Ovary (tissue), 9 donors: ENCODE measurements around the gene TTC21A. TPM values are rescaled to one million over a fixed set of nuclear protein-coding genes. Genes with fewer than 3 reads are reported as not detected.

Source experiments
- DNase-seq, 5 donors: peaks; one replicate each; pipeline ENCODE4 v3.0.0-alpha.2; 2019 to 2020
- H3K27ac ChIP-seq, 2 donors: fragments of 200-600 bp; one replicate each; pipeline versions ENCODE4 v1.5.1 to v1.8.0; 2019 to 2022
- H3K27me3 ChIP-seq: fragments of 200-600 bp; one replicate; pipeline ENCODE4 v1.8.0; 2022
- H3K36me3 ChIP-seq: fragments of 200-600 bp; sonication (generic); one replicate; pipeline ENCODE4 v1.5.1; 2019
- H3K4me1 ChIP-seq: one replicate; pipeline ENCODE4 v1.8.1; 2013; ENCODE audit warnings: mild to moderate bottlenecking, moderate library complexity; ENCODE audit not compliant: insufficient read depth
- H3K4me3 ChIP-seq: fragments of 200-600 bp; sonication (generic); one replicate; pipeline ENCODE4 v1.5.1; 2017
- H3K9me3 ChIP-seq, 2 donors: fragments of 200-600 bp in 1 of 2; sonication (generic) in 1 of 2; one replicate each; pipeline versions ENCODE4 v1.5.1 to v1.8.1; 2013 to 2019; ENCODE audit warnings: mild to moderate bottlenecking in 1 of 2, moderate library complexity in 1 of 2
- CTCF ChIP-seq, 3 donors: fragments of 450-650 bp in 2 of 3; fragments of 200-600 bp in 1 of 3; IDR thresholded peaks; one replicate each; pipeline versions ENCODE4 v1.5.1 to v1.8.0; 2016 to 2022; ENCODE audit warnings: antibody characterized with exemption in 3 of 3, mild to moderate bottlenecking in 1 of 3
- EP300 ChIP-seq: sonication (generic); formaldehyde crosslinking; IDR thresholded peaks from one replicate; pipeline ENCODE4 v1.6.1; 2017; ENCODE audit warnings: antibody characterized with exemption
- POLR2A ChIP-seq: fragments of 450-650 bp; IDR thresholded peaks from one replicate; pipeline ENCODE4 v1.6.1; 2017; ENCODE audit warnings: antibody characterized with exemption, mild to moderate bottlenecking, moderate library complexity
- WGBS, 3 donors: extraction: QIAGEN DNeasy Blood & Tissue Kit in 1 of 3; methylation state at CpG; one replicate each; pipeline versions ENCODE4 v1.1.5 to v1.1.7; 2013 to 2017; 5-methylcytosine and 5-hydroxymethylcytosine counted together
- intact Hi-C, 4 donors: fragments of 100-400 bp; cut with DNase I; formaldehyde crosslinking; loops; one replicate each; pipeline versions ENCODE4 v1.11.0 to v1.15.1; 2022 to 2023
- polyA plus RNA-seq, 2 donors: library from polyadenylated mRNA; stranded (reverse); fragments of 200-250 nt in 1 of 2; fragments of 350-450 nt in 1 of 2; fragmentation: Illumina TruSeq in 1 of 2; extraction: RNeasy Lipid Tissue Mini Kit (QIAGEN cat#74804) in 1 of 2; gene quantifications; one replicate each; pipeline ENCODE4 v1.2.3, GENCODE V29; 2013 to 2014
- total RNA-seq, 7 donors: library from RNA; depleted of rRNA in 2 of 7; stranded (reverse); fragments of >200 nt in 2 of 7; fragmentation: NEBNext Ultra II Directional in 3 of 7; extraction: Animal tissue kit (Norgen Biotek cat#: 25700) in 3 of 7; gene quantifications; one replicate each; pipeline versions ENCODE4 v1.1.0 to v1.2.4, GENCODE V29; 2016 to 2023
- donor health status: DM: no; HTN: no; CAD: no; lungs with moderate emphysema.
- donor health status: DM: no; HTN: no; CAD: no.
- donor health status: Bipolar disorder and iron deficiency.
- donor health status: DM: yes; HTN: yes; CAD: no.
- donor health status: DM: no; HTN: no; CAD: no.
- donor health status: DM: yes; HTN: yes; CAD: no.

Gene TTC21A
- total and polyA plus RNA-seq, 9 donors, result 4.2 to 21.4 (median 6.6) TPM

GRCh38 chr3:39136533-39137434, 29.3 kb downstream of the TTC21A start:
- no peak overlapping the region for H3K4me3 ChIP-seq
- no peaks in the 10 kb centered on the region for H3K9me3 ChIP-seq
- intact Hi-C loops, result no loop called here
- H3K36me3 ChIP-seq, result no peaks in the 10 kb centered on the region
- 88 to 90% (median 90%) methylated on average over 19 to 21 of the region's 21 CpGs for WGBS, 3 donors
- no peak for TF ChIP-seq POLR2A
- TF ChIP-seq EP300, result no peak
- no peak for TF ChIP-seq CTCF (IDR thresholded peaks at IDR 0.05)
- H3K27ac ChIP-seq, result no peak overlapping the region
- no peaks in the 10 kb centered on the region for H3K27me3 ChIP-seq
- H3K4me1 ChIP-seq, result peaks cover 9% of the 10 kb centered on the region
- DNase-seq, result no peak

GRCh38 chr3:39137435-39137936, 30.0 kb downstream of the TTC21A start:
- TF ChIP-seq EP300 (no peak), CTCF (IDR thresholded peaks at IDR 0.05) (no peak), POLR2A (no peak)
- WGBS, 3 donors, result 93 to 97% (median 94%) methylated on average over 16 to 18 of the region's 18 CpGs
- H3K9me3 ChIP-seq, result no peaks in the 10 kb centered on the region
- no peaks in the 10 kb centered on the region for H3K27me3 ChIP-seq
- no peak for DNase-seq
- no peaks in the 10 kb centered on the region for H3K36me3 ChIP-seq
- H3K4me1 ChIP-seq, result peaks cover 12% of the 10 kb centered on the region
- no peak overlapping the region for H3K27ac ChIP-seq
- H3K4me3 ChIP-seq, result no peak overlapping the region
- intact Hi-C loops, result no loop called here

- H3K4me3 ChIP-seq, result no peak overlapping the region
- intact Hi-C loops, result no loop called here
- H3K4me1 ChIP-seq, result peaks cover 12% of the 10 kb centered on the region
- TF ChIP-seq POLR2A (no peak), CTCF (IDR thresholded peaks at IDR 0.05) (no peak), EP300 (no peak)
- no peaks in the 10 kb centered on the region for H3K9me3 ChIP-seq
- no peaks in the 10 kb centered on the region for H3K36me3 ChIP-seq
- no peaks in the 10 kb centered on the region for H3K27me3 ChIP-seq
- 87 to 89% (median 88%) methylated on average over 10 of the region's 10 CpGs for WGBS, 3 donors
- no peak overlapping the region for H3K27ac ChIP-seq
- no peak for DNase-seq
Observed at GRCh38 chr3:39137991-39138803, 30.7 kb downstream of the TTC21A start.

- Histone ChIP-seq H3K27ac (no peak overlapping the region), H3K36me3 (no peaks in the 10 kb centered on the region)
Observed at GRCh38 chr3:39138804-39139415, 31.4 kb downstream of the TTC21A start.

More at GRCh38 chr3:39138804-39139415, 31.4 kb downstream of the TTC21A start:
- H3K4me3 ChIP-seq, result no peak overlapping the region
- peak in 4 of 5 donors; percentile 54 to 74 (median 62) for DNase-seq
- TF ChIP-seq POLR2A (no peak), EP300 (no peak), CTCF (IDR thresholded peaks at IDR 0.05) (no peak)
- no peaks in the 10 kb centered on the region for H3K9me3 ChIP-seq
- peaks cover 12% of the 10 kb centered on the region for H3K4me1 ChIP-seq
- 61 to 68% (median 65%) methylated on average over 7 of the region's 7 CpGs for WGBS, 3 donors
- intact Hi-C loops, result no loop called here
- no peaks in the 10 kb centered on the region for H3K27me3 ChIP-seq
